ENCODE measurements around the gene CHST15.
A peak's percentile ranks its signal among the peaks of the same experiment; 100 is the strongest.

Gene CHST15, protein sequence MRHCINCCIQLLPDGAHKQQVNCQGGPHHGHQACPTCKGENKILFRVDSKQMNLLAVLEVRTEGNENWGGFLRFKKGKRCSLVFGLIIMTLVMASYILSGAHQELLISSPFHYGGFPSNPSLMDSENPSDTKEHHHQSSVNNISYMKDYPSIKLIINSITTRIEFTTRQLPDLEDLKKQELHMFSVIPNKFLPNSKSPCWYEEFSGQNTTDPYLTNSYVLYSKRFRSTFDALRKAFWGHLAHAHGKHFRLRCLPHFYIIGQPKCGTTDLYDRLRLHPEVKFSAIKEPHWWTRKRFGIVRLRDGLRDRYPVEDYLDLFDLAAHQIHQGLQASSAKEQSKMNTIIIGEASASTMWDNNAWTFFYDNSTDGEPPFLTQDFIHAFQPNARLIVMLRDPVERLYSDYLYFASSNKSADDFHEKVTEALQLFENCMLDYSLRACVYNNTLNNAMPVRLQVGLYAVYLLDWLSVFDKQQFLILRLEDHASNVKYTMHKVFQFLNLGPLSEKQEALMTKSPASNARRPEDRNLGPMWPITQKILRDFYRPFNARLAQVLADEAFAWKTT

DNA sequence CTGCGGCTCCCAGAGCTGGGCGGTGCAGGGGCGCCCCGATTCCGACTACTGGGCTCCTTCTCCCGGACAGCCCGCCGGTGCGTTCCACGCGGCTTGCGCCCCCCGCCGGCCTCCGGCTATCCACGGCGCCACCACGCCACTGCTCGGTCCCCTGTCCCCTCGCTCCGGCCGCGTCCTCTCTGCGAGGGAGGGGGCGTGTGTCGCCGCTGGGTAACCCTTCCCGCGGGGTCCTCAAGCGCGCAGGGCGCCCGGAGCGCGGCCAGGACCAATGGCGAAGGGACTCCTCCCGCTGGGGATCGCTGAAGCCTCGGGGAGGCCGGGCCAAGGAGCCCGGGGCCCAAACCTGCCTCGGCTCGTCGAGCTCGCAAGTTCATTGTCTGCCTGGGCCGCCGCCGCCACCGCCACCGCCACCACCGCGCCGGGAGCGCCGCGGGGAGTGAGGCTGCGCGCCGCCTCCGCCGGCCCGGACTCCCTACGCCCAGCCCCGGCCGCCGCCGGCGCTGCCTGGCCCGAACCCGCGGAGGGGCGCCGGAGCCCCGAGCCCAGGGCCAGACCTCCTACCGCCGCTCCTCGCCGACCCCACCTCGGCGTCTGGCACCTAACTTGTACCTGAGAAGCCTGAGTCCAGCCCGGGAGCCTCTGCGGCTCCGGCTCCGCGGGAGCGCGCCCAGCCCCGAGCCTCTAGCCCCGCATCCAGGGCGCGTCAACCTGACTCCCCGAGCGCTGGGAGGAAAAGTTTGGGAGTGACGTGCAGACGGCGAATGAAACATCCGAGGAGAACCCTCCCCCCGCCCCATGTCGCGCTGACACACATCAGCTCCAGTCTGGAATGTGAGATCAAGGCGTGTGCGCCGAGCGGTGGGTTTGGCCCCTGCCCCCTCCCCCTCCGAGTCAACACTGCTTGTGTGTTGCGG lies at the start of gene CHST15:
CHST15 (minus strand) TSS at position 739 of the 914 bp plus-strand sequence. CDS start 47,386 bp downstream, outside the sequence.
- peak; percentile 6 for DNase-seq

DNA sequence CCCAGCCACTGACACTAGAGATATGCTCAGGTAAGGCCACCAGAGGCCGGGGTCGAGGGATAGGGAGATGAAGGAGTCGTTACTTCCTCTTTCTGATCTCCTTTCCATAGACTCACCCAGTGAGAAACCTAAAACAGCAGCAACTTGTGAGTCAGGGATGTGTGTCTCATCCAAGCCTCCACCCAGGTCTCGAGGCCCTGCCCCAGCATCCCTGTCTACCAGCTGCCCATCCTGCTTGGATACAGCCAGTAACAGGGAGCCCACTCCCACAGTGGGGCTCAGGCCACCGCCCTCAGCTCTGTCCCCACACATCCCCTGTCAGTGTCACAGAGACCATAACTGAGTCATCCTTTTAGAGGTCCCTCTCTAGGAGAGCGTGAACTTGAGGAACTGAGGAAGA lies 49.6 kb upstream of the CHST15 start:
- DNase-seq: no peak

DNA sequence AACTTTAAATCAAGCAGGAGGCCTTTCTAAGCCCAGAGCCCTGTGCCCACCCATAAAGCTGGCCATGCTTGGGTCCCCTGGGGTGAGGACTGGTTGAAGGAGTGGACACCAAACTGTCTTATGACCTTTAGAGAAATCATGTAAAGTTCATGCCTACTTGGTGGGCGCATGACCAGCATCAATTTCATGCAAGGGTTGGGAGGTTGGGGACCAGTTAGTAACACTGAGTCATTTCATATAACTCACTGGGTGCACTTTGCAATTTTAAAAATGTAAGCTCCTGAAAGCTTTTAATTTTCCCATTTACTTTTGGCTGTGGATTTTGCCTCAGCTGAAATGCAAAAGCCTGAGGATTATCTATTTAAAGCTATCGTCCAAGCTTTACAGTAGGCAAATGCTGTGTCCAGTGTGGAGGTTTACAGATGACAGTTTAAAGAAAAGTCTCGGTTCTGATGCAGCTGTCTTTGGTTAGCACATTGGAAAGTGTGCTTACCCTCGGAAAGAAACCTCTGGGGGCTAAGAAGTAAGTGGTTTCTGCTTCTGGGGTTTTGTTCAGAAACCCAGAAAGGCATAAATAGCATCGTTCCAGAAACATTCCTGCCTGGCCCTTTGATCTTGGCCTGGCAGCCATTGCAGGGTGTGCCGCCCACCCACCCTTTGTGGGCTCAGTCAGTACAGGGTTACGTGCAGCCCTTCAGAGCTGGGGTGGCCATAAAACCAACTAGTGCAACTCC lies 48.8 kb upstream of the CHST15 start:
- no peak for DNase-seq

DNA sequence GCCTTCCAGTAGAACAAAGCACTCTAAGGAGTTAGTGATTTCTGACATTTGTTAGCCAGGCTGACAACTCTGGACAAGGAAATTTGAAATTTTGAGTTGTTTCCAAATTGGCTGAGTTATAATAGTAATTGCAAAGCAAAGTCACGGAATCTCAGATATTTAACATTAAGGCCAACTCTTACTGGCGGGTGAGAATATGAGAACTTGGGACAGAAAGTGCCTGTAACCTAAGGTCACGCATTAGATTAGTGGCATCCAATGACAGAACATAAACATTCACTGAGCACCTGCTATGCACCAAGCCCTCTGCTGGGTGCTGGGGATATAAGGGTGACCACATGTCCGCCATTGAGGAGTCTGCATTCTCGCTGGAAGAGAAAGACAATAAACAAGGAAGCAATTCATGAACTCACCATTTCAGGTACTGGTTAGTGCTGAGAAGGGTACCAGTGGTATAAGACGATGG lies 45.5 kb upstream of the CHST15 start:
- no peak for DNase-seq

DNA sequence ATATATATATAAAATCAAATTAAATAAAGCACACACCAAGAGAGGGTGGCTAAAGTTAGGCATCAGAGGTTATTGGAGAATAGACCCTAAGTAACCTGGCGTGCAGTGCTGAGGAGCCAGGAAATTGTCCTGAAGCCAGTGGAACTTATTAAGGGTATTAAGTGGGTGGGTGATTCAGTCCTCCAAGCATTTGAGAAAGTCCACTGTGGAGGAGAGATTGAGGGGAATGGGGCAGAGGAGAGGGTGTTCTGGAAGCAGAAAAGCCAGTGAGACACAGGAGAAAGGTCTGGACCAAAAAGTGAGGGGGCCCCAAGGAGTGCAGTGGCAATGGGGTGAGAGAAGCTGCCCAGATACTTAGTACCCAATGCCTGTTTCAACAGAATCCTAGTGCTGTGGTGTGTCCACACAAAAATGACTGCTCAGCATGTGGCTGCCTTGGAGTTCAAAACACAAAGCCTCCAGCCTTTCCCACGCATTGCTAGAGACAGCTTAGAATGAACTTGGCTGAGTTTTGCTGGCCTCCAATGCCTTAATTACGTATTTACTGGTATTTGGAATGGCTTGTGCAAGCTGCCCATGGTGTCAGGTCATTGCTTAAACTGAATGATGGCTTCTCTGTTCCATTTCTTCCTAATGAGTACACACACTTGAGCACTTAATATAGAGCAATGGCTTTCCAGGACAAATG lies 44.9 kb upstream of the CHST15 start:
- DNase-seq: no peak

DNA sequence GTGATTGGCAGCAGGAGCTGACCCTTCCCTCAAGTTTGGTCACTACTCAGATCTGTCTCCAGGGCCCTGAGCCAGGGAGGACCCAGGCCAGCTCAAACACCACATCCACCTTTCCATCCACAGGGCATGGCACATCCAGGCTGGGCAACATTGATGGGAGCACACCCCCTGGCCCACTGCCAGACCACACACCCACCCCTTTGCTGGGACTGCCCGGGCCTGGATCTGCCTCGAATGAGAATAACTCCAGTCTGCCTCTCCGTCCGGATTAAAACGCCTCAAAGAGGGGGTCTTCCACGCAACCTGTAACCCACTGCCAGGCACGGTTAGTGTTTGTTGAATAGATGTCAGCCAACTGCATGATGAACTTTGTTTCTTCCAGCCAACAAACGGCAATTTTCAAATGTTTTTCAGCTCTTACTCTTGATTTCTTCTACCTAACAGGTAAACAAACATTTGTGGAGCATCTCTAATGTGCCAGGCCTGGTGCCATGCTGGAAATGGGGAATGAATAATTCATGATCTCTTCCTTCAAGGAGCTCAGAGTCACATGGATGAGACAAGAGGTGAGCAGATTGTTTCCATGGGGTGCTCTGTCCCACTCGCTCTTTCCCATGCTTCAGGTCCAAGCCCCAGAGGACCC lies 41.0 kb upstream of the CHST15 start:
- no peak for DNase-seq

DNA sequence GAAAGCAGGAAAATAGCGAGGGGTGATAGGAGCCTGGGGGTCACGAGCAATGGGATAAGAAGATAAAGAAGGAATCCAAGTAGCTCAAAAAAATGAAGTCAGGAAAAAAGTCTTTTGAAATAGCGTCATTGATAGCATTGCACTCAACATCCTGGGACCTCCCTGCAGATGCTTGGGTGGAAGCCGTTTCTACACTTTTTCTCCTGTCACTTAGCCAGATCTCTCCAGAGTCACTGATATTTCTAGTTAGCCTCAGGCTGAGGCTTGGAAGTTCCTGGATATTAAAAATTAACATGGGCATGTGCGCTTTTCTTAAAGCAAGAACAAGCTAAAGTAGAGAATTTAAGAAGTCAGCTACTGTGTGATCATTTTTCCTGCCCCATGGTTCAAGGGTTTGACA lies 39.5 kb upstream of the CHST15 start:
- no peak for DNase-seq

DNA sequence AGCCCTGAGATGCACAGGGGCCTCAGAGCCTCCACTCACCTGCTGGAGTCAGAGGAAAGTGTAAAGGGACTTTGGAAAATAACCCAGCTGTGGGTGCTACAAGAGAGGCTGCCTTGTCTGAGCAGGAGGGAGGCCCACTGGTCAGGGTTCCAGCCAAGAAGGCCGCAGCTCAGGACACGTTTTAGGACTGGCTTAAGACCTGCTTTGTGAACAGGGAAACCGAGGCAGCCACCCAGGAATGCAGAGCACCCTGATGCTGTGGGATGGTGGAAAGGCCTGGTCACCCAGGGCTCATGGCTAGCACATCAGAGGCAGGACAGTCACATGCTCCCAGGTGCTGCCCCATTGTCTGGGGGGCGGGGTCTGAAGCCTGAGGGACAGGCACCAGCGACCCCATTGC lies 38.9 kb upstream of the CHST15 start:
- DNase-seq: no peak

DNA sequence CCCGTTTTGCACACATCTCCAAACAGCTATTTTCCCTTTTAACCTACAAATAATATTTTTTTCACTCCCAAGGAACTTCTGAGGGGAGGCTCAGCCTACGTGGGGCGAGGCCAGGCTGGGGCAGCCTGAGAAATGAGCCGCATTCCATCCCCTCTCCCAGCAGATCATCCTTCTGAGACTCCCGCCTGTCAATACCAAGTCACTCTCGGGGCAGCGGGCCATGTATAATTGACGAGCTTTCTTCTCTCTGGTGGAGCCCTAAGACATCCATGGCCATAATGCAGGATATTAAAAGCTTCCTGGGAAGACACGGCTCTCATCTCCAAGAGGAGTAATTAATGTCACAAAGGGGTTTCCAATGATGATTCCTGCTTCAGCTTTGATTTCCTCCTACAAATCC lies 37.8 kb upstream of the CHST15 start:
- peak; percentile 7 for DNase-seq

DNA sequence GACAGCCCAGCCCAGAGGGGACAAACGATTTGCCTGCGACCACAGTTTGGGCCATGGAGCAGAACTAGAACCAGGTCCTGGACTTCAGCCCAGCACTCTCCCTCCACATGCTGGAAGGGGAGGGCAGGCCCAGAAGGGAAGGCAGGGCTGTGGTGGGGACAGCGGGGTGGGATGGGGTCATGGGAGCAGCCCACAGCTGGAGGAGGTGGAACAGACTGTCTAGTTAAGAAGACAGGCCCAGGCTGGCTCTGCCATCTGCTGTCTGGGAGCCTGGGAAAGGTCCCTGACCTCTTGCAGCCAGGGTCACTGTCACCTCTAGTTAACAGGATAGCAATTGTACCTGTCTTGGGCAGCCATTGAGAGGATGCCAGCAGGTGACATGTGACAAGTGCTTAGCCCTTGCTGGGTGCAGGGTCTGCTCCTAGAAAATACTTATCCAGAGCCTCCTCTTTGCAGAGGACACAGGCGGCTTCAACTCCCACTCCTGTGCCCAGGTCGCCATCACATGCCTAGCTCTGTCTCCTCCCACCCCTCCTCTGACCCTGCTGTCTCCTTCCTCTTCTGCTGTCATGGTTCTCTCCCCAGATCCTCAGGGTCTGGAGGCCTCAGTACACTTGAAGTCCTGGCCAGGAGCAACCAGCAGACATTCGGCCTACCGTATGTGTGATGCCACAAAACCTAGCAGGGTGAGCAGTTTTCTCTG lies 37.0 kb upstream of the CHST15 start:
- no peak for DNase-seq

DNA sequence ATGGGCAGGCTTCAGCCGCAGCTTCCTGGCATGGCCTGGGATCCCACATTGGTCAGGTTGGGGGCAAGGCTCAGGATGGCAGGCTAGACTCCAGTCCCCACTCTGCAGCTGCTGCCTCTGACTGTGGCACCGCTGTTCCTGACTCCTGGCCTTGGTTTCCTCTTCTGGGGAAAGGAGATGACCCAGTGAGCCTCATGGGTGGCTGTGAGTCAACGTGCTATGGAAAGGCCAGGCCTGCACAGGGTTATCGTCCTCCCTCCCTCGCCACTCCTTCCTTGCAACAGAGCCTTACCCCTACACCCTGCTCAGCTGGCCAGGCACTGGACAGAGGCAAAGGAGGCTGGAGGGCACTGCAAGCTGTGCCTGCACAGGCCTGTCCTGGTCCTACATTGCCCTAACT lies 36.1 kb upstream of the CHST15 start:
- DNase-seq: no peak

DNA sequence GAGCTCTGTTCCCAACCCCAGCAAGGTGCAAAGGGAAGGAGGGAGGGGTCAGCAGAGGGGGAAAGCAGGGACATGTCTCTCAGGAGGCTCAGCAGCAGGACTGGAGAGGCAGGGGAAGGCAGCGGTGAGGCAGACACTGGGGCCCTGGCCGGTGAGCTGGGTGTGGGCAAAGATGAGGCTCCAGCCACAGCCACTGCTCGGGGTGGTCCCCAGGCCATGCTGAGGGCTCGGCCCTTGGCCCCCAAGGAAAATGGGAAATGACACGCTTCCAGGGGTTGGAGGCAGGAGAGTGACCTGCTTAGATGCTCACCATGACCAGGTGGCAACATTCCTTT lies 35.4 kb upstream of the CHST15 start:
- DNase-seq: no peak

DNA sequence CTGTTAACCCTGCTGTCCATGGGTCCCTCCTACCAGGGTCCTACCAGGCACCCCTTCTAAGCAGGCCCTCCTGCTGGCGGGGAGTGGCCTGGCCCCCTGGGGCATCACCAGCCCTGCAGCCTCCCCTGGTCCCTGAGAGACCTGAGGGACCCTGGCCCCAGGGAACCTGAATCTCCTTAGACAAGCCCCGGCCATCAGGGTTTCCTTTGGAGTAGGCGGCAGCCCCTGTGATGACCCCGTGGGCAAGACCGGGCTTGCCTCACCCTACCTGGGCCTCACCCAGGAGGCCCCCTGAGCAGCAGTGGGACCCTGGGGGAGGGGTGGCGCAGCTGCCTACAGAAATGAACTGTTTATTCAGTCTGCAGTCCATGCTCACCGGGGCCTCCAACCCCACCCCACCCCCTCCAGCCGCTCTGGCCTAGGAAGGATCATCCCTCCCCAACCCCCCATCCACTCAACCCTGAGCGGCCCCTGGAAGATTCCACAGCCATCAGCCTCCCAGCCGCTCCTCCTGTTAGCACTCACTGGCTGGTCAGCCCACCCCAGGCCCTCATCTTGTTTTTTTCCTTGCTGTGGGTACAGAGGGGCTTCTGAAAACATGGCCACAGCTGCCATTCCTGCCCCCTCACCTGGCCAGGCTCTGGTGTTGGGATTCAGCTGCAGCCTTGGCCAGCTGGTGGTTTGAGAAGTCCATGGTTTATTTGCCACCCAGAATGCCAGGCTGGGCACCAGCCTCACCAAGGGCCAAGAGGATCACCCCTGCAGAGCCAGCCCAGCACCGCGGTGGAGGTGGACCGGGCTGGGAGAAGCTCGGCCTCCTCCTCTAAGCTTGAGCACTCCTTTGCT lies 34.8 kb upstream of the CHST15 start:
- no peak for DNase-seq

DNA sequence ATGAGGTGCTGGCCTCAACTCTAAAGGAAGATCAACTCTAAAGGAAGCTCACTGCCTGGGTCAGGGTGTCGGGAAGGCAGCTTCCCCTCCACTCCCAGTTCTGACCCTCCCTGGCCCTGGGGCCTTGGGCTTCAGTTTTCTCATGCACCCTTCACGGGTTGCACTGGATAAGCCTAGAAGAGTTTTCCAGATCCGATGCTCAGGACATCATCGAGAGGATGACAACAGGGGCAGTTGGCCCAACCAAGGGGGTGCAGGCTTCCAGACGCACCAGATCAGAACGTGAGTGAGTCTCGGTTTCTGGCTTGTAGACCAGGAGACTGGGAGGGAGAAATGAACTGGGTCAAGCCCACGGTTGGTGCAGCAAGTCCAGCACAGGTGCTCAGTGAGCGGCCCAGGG lies 34.2 kb upstream of the CHST15 start:
- DNase-seq: no peak

DNA sequence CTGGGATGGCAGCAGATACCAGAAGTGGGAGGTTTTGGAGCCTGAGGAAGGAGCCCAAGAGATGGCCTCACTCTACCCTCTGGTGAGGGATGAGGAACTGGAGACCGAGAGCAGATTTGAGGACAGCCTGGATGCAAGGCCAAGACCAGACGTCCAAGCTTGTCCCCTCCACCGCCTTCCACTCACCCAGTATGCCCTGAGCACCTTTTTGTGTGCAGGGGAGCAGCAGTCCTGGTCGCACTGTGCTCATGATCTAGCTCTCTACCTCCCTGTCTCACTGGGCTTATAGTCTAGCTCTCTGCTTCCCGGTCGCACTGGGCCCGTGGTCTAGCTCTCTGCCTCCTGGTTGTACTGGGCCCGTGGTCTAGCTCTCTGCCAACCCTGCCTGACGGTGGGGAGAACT lies 33.6 kb upstream of the CHST15 start:
- no peak for DNase-seq

DNA sequence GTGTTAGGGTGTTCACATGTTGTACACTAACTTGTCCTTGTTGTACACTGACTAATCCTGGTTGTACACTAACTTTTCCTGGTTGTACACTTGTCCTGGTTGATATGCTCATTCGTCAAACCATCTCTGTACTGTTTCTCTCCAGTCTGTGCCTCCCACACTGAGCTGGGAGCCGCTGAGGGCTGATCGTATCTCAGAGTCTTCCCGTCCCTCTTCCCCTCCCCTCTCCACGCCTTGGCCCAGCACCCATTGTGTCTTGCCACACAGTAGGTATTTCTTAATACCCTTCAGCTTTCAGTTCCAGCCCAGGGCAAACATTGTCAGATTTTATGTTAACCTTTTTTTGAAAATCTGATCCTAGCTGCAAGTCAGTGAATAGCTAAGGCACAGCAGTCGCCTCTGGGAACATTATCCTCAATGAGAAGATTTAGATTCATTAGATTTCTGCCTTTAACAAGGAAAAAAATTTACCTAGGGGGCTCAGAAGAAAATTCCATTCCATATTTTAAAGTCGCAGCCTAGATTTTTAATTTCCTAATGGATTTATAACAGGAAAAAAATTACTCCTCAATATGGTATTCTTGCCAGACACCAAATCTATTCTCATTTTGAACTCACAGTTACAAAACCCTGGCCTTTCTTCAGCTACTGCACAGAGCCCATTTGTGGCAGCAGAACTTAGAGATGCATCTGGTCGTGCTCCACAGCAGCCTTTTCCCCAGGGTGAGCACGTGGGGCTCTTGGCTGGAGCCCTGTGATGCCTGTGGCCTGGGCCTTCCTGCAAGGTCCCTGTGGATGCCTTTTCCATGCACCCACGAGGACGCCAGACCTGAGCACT lies 33.0 kb upstream of the CHST15 start:
- DNase-seq: no peak

DNA sequence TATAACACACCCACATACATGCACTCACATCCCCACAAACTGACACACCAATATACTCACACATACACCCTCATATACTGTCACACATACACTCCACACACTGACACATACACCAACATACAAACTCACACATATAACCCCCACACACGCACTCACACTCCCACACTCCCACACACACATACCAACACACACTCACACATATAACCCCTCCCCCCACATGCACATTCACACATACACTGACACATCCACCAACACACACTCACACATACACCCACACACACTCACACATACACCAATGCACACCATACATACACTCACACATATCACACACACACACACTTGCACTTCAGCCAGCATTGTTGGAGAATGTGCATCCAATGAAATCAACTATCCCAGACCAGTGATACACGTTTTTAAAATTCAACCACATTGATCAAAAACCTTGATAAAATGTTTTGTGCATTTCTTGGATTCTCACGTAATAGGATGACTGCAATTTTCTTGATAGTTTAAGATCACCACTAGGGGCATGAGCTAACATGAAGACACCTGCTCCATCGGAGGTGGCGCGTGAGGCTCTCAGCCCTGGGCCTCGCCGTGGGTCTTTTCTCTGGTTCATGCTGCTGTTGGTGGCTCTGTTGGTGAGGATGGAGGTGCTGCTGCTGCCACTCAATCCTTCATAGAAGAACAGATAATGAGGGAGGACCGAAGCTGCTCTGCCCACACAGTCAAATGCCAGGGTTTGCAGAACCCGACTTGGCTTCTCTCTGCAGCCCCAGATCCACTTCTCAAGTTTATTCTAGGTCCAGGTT lies 32.1 kb upstream of the CHST15 start:
- no peak for DNase-seq

DNA sequence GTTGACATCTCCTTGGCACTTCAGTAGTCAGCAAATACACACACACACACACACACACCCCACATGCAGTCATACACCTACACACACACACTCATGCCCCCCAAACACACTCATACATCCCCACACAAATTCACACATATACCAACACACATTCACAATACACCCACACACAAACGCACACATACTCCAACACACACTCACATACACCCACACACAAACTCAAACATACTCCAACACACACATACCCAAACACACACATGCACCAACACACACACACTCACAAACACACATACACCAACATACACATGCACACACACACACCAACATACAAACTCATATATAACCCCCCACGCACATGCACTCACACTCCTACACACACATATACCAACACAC lies 31.4 kb upstream of the CHST15 start:
- DNase-seq: no peak
